ENCODE results near the gene RASSF7. TPM values are rescaled to one million over a fixed set of nuclear protein-coding genes. Genes with fewer than 3 reads are reported as not detected.

RASSF7 gene
- total RNA-seq, 2 donors from 2014 or later = 49.5 to 134 TPM

DNA sequence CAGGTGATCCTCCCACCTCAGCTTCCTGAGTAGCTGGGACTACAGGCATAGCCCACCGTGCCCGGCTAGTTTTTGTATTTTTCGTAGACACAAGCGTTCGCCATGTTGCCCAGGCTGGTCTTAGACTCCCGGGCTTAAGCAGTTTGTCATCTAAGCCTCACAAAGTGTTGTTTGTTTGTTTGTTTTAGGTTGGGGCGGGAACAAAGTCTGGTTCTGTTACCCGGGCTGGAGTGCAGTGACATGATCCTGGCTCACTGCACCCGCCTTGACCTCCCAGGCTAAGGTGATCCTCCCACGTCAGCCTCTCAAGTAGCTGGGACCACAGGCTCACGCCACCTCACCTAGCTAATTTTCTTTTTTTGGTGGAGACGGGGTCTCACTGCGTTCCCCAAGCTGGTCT is 42.4 kb downstream of the RASSF7 start:
- no peak for DNase-seq

DNA sequence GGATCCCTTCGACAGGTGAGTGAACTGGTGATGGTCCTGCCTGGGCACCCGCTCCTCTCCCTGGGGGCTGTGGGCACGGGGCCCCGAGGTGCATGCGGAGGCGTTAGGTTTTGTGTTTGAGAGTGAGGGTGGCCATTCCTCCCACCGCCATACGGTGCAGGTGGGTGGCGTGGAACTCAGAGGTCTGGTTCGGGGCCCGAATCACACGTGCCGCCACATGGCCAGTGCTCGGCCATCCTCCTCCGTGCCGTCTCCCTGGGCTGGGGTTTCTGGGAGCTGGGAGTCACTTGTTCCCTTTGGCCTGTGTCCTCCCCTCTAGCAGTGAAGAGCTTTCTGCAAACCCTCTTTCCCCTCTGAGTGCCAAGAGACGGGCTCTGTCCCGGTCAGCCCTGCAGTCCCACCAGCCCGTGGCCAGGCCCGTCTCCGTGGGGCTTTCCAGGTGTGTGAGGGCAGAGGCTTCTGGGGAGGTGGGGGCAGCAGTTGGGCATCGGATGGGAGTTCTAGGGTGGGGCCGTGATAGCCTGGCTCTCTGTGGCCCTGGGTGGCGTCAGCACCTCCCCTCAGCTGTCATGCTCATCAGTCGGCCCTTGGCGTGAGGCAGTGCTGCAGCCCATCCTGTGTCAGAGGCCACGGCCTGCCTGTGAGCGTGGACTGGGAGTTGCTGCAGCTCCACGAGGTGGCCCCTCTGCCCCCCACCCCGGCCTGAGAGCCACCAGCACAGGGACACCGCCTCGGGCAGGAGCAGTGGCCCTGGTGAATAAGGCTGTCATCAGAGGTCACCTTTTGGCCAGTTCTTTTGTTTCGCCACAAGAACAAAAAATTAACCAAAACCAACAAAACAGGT is 44.7 kb downstream of the RASSF7 start:
- Histone ChIP-seq H3K27ac (peak overlapping the region in 3 of 4 donors; percentile 0 to 56 (median 53)), H3K4me1 (no peaks in the 10 kb centered on the region), H3K36me3 (replicated peaks in 1 of 2; ENCODE audit: insufficient read depth in 1 of 2, low read depth in 2 of 2) (peaks cover 13 to 61% of the 10 kb centered on the region in 2 donors), H3K4me3 (no peak overlapping the region), H3K27me3 (no peaks in the 10 kb centered on the region), H3K9me3 (no peaks in the 10 kb centered on the region)
- WGBS, 2 donors = 91 to 95% methylated on average over 18 to 33 of the region's 33 CpGs
- TF ChIP-seq, protein P1, sequence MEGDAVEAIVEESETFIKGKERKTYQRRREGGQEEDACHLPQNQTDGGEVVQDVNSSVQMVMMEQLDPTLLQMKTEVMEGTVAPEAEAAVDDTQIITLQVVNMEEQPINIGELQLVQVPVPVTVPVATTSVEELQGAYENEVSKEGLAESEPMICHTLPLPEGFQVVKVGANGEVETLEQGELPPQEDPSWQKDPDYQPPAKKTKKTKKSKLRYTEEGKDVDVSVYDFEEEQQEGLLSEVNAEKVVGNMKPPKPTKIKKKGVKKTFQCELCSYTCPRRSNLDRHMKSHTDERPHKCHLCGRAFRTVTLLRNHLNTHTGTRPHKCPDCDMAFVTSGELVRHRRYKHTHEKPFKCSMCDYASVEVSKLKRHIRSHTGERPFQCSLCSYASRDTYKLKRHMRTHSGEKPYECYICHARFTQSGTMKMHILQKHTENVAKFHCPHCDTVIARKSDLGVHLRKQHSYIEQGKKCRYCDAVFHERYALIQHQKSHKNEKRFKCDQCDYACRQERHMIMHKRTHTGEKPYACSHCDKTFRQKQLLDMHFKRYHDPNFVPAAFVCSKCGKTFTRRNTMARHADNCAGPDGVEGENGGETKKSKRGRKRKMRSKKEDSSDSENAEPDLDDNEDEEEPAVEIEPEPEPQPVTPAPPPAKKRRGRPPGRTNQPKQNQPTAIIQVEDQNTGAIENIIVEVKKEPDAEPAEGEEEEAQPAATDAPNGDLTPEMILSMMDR (IDR thresholded peaks at IDR 0.05) = no peak
- TF ChIP-seq POLR2A (IDR thresholded peaks at IDR 0.05) = no peak
- intact Hi-C loops (cut with DNase I) = no loop called here
- no peak for DNase-seq
- no peak for ATAC-seq

More for the DNA sequence above, 42.4 kb downstream of the RASSF7 start:
- no peaks in the 10 kb centered on the region for H3K9me3 ChIP-seq
- intact Hi-C loops (cut with DNase I) = no loop called here
- TF ChIP-seq, protein P1 (IDR thresholded peaks at IDR 0.05) = no peak
- no peak for TF ChIP-seq POLR2A (IDR thresholded peaks at IDR 0.05)
- 88 to 93% methylated on average over 13 of the region's 13 CpGs for WGBS, 2 donors
- no peak overlapping the region for H3K27ac ChIP-seq
- H3K36me3 ChIP-seq (replicated peaks in 1 of 2; ENCODE audit: insufficient read depth in 1 of 2, low read depth in 2 of 2) = peaks cover 4 to 63% of the 10 kb centered on the region in 2 donors
- no peak overlapping the region for H3K4me3 ChIP-seq
- ATAC-seq = no peak
- no peaks in the 10 kb centered on the region for H3K27me3 ChIP-seq
- no peaks in the 10 kb centered on the region for H3K4me1 ChIP-seq

DNA sequence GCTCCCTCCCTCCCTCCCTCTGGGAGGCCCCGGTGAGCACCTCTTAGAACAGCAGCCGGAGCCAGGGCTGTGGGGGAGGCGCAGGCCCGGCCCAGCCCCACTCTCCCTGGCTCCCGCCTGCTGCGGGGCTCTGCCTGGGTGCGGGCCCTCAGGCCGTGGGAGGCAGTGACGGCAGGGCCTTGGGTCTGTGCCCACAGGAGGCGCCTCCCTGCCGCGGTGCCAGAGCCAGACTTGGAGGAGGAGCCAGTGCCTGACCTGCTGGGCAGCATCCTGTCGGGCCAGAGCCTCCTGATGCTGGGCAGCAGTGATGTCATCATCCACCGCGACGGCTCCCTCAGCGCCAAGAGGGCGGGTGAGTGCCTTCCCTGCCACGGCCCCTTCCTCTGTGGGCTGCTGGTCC is 45.5 kb downstream of the RASSF7 start:
- H3K27ac ChIP-seq = peak overlapping the region in 3 of 4 donors; percentile 0 to 56 (median 53)
- DNase-seq = peak; percentile 47 to 72 (median 64)
- peak; percentile 70 for ATAC-seq
- H3K4me3 ChIP-seq = no peak overlapping the region
- TF ChIP-seq POLR2A (IDR thresholded peaks at IDR 0.05) = no peak
- TF ChIP-seq, protein P1 (IDR thresholded peaks at IDR 0.05) = no peak
- WGBS, 2 donors = 66 to 69% methylated on average over 6 to 16 of the region's 19 CpGs
- H3K27me3 ChIP-seq = no peaks in the 10 kb centered on the region
- no peaks in the 10 kb centered on the region for H3K9me3 ChIP-seq
- intact Hi-C loops (cut with DNase I) = no loop called here
- peaks cover 20 to 66% of the 10 kb centered on the region in 2 donors for H3K36me3 ChIP-seq (replicated peaks in 1 of 2; ENCODE audit: insufficient read depth in 1 of 2, low read depth in 2 of 2)
- no peaks in the 10 kb centered on the region for H3K4me1 ChIP-seq

DNA sequence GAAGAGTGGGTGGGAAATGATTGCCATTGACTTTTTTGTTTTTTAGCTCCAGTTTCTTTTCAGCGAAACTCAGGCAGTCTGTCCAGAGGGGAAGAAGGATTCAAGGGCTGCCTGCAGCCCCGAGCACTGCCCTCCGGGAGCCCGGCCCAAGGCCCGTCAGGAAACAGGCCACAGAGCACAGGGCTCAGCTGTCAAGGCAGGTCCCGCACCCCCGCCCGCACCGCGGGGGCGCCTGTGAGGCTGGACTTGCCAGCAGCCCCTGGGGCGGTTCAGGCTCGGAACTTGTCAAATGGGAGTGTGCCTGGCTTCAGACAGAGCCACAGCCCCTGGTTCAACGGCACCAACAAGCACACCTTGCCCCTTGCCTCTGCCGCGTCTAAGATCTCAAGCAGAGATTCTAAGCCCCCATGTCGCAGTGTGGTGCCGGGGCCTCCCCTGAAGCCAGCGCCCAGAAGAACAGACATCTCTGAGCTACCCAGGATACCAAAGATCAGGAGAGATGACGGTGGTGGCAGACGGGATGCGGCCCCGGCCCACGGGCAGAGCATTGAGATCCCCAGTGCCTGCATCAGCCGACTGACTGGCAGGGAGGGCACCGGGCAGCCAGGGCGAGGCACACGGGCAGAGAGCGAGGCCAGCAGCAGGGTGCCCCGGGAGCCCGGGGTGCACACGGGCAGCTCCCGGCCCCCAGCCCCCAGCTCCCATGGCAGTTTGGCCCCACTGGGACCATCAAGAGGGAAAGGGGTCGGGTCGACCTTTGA is 46.4 kb downstream of the RASSF7 start:
- TF ChIP-seq, protein P1 (IDR thresholded peaks at IDR 0.05) = no peak
- no peak for TF ChIP-seq POLR2A (IDR thresholded peaks at IDR 0.05)
- WGBS, 2 donors = 89% methylated on average over 3 to 34 of the region's 35 CpGs

More for the DNA sequence above, 46.4 kb downstream of the RASSF7 start:
- no peak for ATAC-seq
- Histone ChIP-seq H3K4me3 (no peak overlapping the region), H3K9me3 (no peaks in the 10 kb centered on the region), H3K27me3 (no peaks in the 10 kb centered on the region), H3K4me1 (no peaks in the 10 kb centered on the region), H3K36me3 (replicated peaks in 1 of 2; ENCODE audit: insufficient read depth in 1 of 2, low read depth in 2 of 2) (peaks cover 25 to 65% of the 10 kb centered on the region in 2 donors), H3K27ac (no peak overlapping the region)
- intact Hi-C loops (cut with DNase I) = no loop called here
- DNase-seq = no peak
